Sigmoid colon (tissue), 3 donors: ENCODE results near the gene RGS14.

Source experiments
- POLR2A ChIP-seq, 2 donors: fragments of 450-650 bp; IDR thresholded peaks; one replicate each; pipeline ENCODE4 v1.6.1; 2016; ENCODE audit warnings: antibody characterized with exemption in 2 of 2, mild to moderate bottlenecking in 2 of 2, moderate library complexity in 2 of 2
- TF ChIP-seq, protein P1 (sequence below), 4 experiments: fragments of 450-650 bp in 3 of 4; fragments of 200-600 bp in 1 of 4; IDR thresholded peaks; one replicate each; pipeline ENCODE4 v1.5.1; 2016 to 2019; ENCODE audit warnings: antibody characterized with exemption in 4 of 4, mild to moderate bottlenecking in 3 of 4, moderate library complexity in 2 of 4

DNA sequence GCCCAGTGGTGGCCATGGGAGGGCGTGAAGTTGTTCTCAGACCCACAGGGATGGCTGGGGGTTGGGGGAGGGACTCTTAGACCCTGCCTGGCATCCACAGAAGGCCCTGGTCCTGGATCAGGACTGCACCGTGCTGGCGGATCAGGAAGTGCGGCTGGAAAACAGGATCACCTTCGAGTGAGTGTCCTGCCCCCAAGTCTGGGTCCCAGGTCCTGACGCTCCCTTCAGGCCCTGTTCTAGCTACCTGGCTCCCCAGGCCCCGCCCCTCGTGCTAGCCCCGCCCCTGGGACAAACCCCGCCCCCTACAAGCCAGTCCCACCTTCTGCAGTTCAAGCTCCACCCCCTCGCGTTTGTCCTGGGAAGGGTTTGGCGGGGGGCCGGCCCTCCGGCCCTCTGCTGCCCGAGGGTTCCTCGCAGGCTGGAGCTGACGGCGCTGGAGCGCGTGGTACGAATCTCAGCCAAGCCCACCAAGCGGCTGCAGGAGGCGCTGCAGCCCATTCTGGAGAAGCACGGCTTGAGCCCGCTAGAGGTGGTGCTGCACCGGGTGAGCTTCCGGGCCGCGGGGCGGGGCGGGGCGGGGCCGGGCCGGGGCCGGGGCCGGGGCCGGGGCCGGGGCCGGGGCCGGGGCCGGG, 12.9 kb downstream of the RGS14 start:
- TF ChIP-seq, protein P1, sequence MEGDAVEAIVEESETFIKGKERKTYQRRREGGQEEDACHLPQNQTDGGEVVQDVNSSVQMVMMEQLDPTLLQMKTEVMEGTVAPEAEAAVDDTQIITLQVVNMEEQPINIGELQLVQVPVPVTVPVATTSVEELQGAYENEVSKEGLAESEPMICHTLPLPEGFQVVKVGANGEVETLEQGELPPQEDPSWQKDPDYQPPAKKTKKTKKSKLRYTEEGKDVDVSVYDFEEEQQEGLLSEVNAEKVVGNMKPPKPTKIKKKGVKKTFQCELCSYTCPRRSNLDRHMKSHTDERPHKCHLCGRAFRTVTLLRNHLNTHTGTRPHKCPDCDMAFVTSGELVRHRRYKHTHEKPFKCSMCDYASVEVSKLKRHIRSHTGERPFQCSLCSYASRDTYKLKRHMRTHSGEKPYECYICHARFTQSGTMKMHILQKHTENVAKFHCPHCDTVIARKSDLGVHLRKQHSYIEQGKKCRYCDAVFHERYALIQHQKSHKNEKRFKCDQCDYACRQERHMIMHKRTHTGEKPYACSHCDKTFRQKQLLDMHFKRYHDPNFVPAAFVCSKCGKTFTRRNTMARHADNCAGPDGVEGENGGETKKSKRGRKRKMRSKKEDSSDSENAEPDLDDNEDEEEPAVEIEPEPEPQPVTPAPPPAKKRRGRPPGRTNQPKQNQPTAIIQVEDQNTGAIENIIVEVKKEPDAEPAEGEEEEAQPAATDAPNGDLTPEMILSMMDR (IDR thresholded peaks at IDR 0.05) = peak in 3 of 4 experiments; percentile 31 to 40 (median 36)
- no peak for TF ChIP-seq POLR2A (IDR thresholded peaks at IDR 0.05)
